ENCODE results near the gene DHX30.
A peak's percentile ranks its signal among the peaks of the same experiment; 100 is the strongest.
"Not testable (repeated sequence)": the region's sequence is repeated elsewhere in the genome, so short reads cannot be mapped to it uniquely, and the experiment has no call there.

Gene DHX30, protein sequence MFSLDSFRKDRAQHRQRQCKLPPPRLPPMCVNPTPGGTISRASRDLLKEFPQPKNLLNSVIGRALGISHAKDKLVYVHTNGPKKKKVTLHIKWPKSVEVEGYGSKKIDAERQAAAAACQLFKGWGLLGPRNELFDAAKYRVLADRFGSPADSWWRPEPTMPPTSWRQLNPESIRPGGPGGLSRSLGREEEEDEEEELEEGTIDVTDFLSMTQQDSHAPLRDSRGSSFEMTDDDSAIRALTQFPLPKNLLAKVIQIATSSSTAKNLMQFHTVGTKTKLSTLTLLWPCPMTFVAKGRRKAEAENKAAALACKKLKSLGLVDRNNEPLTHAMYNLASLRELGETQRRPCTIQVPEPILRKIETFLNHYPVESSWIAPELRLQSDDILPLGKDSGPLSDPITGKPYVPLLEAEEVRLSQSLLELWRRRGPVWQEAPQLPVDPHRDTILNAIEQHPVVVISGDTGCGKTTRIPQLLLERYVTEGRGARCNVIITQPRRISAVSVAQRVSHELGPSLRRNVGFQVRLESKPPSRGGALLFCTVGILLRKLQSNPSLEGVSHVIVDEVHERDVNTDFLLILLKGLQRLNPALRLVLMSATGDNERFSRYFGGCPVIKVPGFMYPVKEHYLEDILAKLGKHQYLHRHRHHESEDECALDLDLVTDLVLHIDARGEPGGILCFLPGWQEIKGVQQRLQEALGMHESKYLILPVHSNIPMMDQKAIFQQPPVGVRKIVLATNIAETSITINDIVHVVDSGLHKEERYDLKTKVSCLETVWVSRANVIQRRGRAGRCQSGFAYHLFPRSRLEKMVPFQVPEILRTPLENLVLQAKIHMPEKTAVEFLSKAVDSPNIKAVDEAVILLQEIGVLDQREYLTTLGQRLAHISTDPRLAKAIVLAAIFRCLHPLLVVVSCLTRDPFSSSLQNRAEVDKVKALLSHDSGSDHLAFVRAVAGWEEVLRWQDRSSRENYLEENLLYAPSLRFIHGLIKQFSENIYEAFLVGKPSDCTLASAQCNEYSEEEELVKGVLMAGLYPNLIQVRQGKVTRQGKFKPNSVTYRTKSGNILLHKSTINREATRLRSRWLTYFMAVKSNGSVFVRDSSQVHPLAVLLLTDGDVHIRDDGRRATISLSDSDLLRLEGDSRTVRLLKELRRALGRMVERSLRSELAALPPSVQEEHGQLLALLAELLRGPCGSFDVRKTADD

GRCh38 chr3:47802734-47803479 lies at the start of gene DHX30:
DHX30 (plus strand) TSS chr3:47803138; CDS start chr3:47810684, 7,546 bp downstream.
- peak; percentile 79 for DNase-seq (ENCODE audit: low spot score)

- DNase-seq (ENCODE audit: low spot score) = no peak
These were observed 44.5 kb upstream of the DHX30 start for GRCh38 chr3:47758261-47759025.

DNA sequence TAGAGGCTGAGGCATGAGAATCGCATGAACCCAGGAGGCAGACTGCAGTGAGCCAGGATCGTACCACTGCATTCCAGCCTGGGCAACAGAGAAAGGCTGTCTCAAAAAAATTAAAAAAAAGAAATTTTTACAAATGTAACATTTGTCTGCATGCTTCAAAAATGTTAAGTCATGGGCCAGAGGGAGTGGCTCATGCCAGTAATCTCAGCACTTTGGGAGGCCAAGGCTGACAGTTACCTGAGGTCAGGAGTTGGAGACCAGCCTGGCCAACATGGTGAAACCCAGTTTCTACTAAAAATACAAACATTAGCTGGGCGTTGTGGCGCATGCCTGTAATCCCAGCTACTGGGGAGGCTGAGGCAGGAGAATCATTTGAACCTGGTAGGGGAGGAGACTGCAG lies 42.7 kb upstream of the DHX30 start:
- not testable (repeated sequence) for DNase-seq (ENCODE audit: low spot score)

GRCh38 chr3:47761046-47761445 lies 41.9 kb upstream of the DHX30 start:
- DNase-seq (ENCODE audit: low spot score) = no peak

DNA sequence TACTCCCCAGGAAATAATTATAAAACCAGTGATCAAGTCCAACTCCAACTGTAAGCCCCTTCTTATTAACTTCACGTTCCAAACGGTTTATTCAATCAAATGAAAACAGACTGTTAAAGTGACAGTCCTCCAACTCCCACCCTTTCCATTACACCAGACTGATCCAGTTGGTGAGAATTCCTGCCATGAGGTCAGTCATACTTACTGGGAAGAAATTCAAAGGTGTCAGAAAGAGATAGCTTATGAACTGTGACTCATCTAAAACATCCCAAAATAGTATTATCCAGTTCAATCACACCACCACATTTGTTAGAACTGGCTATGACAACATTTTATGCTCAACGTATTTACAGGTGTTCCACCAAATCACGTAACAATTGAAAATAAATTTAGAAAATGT lies 40.7 kb upstream of the DHX30 start:
- DNase-seq (ENCODE audit: low spot score) = no peak

GRCh38 chr3:47766186-47766585 lies 36.8 kb upstream of the DHX30 start:
- DNase-seq (ENCODE audit: low spot score) = no peak

DNA sequence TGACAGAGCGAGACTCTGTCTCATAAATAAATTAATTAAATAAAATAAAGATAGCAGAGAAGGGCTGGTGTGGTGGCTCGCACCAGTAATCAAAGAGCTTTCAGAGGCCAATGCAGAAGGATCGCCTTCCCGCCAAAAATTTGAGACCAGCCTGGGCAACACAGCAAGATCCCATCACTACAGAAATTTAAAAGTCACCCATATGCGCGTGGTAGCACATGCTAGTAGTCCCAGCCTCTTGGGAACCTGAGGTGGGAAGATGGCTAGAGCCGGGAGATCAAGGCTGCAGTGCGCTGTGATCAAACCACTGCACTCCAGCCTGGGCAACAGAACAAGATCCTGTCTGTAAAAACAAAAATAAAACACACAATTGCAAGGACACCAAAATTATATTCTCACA lies 30.9 kb upstream of the DHX30 start:
- no peak for DNase-seq (ENCODE audit: low spot score)

- DNase-seq (ENCODE audit: low spot score) = no peak
These were observed 30.1 kb upstream of the DHX30 start for GRCh38 chr3:47772788-47773187.

DNA sequence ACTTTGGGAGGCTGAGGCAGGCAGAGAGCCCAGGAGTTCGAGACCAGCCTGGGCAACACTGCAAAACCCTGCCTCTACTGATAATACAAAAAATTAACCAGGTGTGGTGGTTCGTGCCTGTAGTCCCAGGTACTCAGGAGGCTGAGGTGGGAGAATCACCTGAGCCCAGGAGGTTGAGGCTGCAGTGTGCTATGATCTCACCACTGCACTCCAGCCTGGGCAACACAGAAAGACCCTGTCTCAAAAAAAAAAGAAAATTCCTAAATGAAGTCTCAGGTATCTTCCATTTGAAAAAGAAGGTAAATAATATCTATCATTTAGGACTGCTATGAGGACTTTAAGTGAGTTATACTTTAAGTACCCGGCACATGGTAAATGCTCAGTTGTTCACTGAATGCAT lies 24.2 kb upstream of the DHX30 start:
- DNase-seq (ENCODE audit: low spot score) = no peak

- DNase-seq (ENCODE audit: low spot score) = peak; percentile 38
These were observed 21.9 kb upstream of the DHX30 start for GRCh38 chr3:47780741-47781684.

- DNase-seq (ENCODE audit: low spot score) = peak; percentile 97
These were observed 21.1 kb upstream of the DHX30 start, which contains the start of gene SMARCC1 for GRCh38 chr3:47781685-47782445. SMARCC1 (minus strand) TSS chr3:47781893; CDS start chr3:47781797, 96 bp downstream.

DNA sequence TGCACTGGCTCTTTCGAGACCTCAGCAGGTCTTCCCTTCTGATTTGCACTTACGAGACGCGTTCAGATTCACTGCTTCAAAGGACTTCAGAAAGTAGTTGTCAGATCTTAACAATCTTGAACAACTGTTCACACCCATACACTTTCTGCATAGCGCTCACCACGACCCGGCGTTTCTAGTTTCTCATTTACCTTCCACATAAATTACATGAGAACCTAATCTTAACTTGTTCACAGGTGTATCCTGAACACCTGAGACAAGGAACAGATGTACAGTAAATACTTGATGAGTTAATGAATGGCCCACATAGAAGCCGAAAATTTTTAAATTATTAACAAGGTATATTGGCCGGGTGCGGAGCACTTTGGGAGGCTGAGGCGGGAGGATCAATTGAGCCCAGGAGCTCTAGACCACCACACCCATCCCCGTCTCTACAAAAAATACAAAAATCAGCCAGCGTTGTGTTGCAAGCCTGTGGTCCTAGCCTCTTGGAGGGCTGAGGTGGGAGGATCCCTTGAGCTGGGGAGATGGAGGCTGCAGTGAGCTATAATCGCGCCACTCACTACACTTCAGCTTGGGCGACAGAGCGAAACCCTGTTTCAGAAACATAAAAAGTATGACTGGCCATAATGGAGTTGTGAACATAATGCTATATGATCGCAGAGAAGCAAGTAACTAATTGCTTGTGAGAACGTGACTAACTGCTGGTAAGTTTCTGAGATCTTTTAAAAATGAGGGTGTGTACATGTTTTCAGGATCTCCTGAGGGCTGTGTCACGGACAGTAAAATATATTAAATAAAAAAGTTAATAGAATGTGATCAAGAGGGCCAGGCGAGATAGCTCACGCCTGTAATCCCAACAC lies 20.3 kb upstream of the DHX30 start:
- no peak for DNase-seq (ENCODE audit: low spot score)

- no peak for DNase-seq (ENCODE audit: low spot score)
These were observed 19.3 kb upstream of the DHX30 start for GRCh38 chr3:47783673-47784072.

DNA sequence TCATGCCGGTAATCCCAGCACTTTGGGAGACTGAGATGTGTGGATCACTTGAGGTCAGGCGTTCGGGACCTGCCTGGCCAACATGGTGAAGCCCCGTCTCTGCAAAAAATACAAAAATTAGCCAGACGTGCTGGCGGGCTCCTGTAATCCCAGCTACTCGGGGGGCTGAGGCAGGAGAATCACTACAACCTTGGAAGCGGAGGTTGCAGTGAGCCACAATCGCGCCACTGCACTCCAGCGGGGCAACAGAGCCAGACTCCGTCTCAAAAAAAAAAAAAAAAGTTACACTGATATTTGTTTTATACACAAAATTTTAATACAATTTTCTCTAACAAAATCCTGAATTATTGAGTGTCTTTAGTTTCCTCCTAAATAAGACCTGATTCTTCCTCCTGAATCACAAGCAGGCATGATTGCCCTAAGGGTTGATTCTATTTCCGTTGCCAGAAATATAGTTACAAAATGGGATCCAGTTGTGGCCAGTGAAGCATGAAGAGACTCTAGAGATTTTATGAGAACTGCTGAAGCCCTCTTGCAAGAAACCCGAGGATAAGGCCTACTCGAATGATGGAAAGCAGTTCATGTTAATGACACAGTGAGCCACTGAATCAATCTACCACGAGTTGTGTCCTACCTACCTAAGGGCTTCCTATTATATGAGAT lies 11.6 kb upstream of the DHX30 start:
- no peak for DNase-seq (ENCODE audit: low spot score)

DNA sequence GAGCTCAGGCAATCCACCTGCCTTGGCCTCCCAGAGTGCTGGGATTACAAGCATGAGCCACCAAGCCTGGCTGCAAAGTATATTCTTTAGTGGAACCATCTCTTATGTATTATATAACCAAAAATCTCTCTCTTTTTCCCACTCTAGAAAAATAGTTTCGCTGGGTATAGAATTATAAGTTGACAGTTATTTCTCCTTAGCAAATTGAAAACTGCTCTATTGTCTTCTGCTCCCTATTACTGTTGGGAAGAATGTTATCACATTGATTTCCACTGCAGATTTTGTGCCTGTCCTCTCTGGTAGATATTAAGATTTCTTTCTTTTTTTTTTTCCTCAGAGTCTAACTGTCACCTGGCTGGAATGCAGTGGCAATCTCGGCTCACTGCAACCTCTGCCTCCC lies 10.2 kb upstream of the DHX30 start:
- no peak for DNase-seq (ENCODE audit: low spot score)

DNA sequence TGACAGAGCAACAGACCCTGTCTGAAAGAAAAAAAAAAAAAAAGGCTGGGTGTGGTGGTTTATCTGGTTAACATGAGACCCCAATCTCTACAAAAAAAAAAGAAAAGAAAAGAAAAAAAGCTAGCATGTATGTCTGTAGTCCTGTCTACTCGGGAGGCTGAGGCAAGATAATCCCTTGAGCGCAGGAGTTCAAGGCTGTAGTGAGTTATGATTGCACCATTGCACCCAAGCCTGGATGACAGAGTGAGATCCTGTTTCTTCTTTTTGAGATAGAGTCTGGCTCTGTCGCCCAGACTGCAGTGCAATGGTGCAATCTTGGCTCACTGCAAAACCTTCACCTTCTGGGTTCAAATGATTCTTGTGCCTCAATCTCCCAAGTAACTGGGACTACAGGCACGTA lies 8.4 kb upstream of the DHX30 start:
- no peak for DNase-seq (ENCODE audit: low spot score)

- DNase-seq (ENCODE audit: low spot score) = no peak
These were observed 3.2 kb upstream of the DHX30 start for GRCh38 chr3:47799733-47800132.

All from CD4-positive, alpha-beta T cell treated with Interleukin-6 at 100 ng/mL for 8 hours (primary cell).